Lower leg skin (tissue), 3 donors: ENCODE results near the gene REXO4.

Source experiments
- CTCF ChIP-seq, 3 donors: fragments of 450-650 bp; IDR thresholded peaks; one replicate each; pipeline ENCODE4 v1.5.1; 2016; ENCODE audit warnings: antibody characterized with exemption in 3 of 3, mild to moderate bottlenecking in 3 of 3, moderate library complexity in 2 of 3
- POLR2A ChIP-seq, 2 donors: fragments of 450-650 bp; IDR thresholded peaks; one replicate each; pipeline ENCODE4 v1.6.1; 2016 to 2017; ENCODE audit warnings: antibody characterized with exemption in 2 of 2, mild to moderate bottlenecking in 1 of 2, moderate library complexity in 1 of 2

- TF ChIP-seq POLR2A (IDR thresholded peaks at IDR 0.05) (no peak), CTCF (IDR thresholded peaks at IDR 0.05) (no peak)
Observed at GRCh38 chr9:133433351-133433843, 15.6 kb upstream of the REXO4 start.
